ENCODE measurements around the gene TTYH3. TPM values are rescaled to one million over a fixed set of nuclear protein-coding genes. Genes with fewer than 3 reads are reported as not detected.

The TTYH3 gene
- total and polyA plus RNA-seq, 9 of the 15 experiments (the other 6 are each of a cell fraction or from before 2014, with no cell fraction given) = 0.01 to 5.5 (median 1.1) TPM

- TF ChIP-seq KLF16 (IDR thresholded peaks at IDR 0.05) (0 out of 2 replicates have a peak, but pooled peaks have one; percentile 37), PTTG1 (tag; IDR thresholded peaks at IDR 0.05; ENCODE audit: low read depth) (no peak), HDAC1 (IDR thresholded peaks at IDR 0.05) (no peak), DLX4 (CRISPR knock-in tag; IDR thresholded peaks at IDR 0.05) (no peak), MBD1 (CRISPR knock-in tag; IDR thresholded peaks at IDR 0.05) (no peak), TFAP4 (CRISPR knock-in tag; IDR thresholded peaks at IDR 0.05; ENCODE audit: borderline replicate concordance) (peak; percentile 83), YY1 (IDR thresholded peaks at IDR 0.05; ENCODE audit: borderline replicate concordance in 1 of 3, control insufficient read depth in 1 of 3, extremely low read depth in 1 of 3, insufficient read depth in 3 of 3, insufficient read length in 1 of 3, insufficient replicate concordance in 2 of 3, low read depth in 1 of 3, low read length in 2 of 3) (peak in 1 of 3 experiments; percentile 9), TBP (optimal IDR thresholded peaks at IDR 0.05; ENCODE audit: low read depth, low read length) (no peak), MAZ (CRISPR knock-in tag; conservative IDR thresholded peaks at IDR 0.05 in 1 of 2, IDR thresholded peaks at IDR 0.05 in 1 of 2) (no peak; a peak in 1 of 4 replicates), SAP30 (IDR thresholded peaks at IDR 0.05; ENCODE audit: borderline replicate concordance, insufficient read depth, low read depth, low read length, poor library complexity, severe bottlenecking) (no peak), EZH2 (IDR thresholded peaks at IDR 0.05; ENCODE audit: borderline replicate concordance, low read depth, low read length) (no peak), JUND (IDR thresholded peaks at IDR 0.05; ENCODE audit: borderline replicate concordance, low read depth, low read length) (peak; percentile 56; the same call in 1 of the 2 replicates), JUND (tag; IDR thresholded peaks at IDR 0.05; ENCODE audit: borderline replicate concordance, low read depth, low read length) (no peak; the same call in 2 of the 3 replicates), ZNF609 (CRISPR knock-in tag; IDR thresholded peaks at IDR 0.05; ENCODE audit: borderline replicate concordance) (no peak), KDM2B (CRISPR knock-in tag; IDR thresholded peaks at IDR 0.05) (peak; percentile 12; the same call in 1 of the 2 replicates), SAFB (IDR thresholded peaks at IDR 0.05; ENCODE audit: borderline replicate concordance, low read depth, low read length) (no peak), KAT2B (IDR thresholded peaks at IDR 0.05; ENCODE audit: low read depth, low read length) (no peak), ARID2 (IDR thresholded peaks at IDR 0.05) (peak; percentile 66)
Measured at GRCh38 chr7:2709553-2710285, 77.9 kb downstream of the TTYH3 start (continued).
